Myocyte (in vitro differentiated cells): Measurements from ENCODE around the gene ZNF665. TPM values are rescaled to one million over a fixed set of nuclear protein-coding genes. Genes with fewer than 3 reads are reported as not detected.
"Not testable (repeated sequence)": the region's sequence is repeated elsewhere in the genome, so short reads cannot be mapped to it uniquely, and the experiment has no call there.

ENCODE experiments used
- DNase-seq: peaks from one replicate; pipeline ENCODE4 v3.0.0-alpha.2; 2012; ENCODE audit warnings: low read depth
- polyA plus RNA-seq: library from polyadenylated mRNA; unstranded; fragments of >200 nt; gene quantifications from one replicate; pipeline ENCODE4 v1.2.1, GENCODE V29; 2012; ENCODE audit warnings: missing spikeins
- total RNA-seq: library from RNA; depleted of rRNA; stranded (reverse); fragments of >200 nt; gene quantifications from 2 replicates; pipeline ENCODE4 v1.2.3, GENCODE V29; 2014

Gene ZNF665
- total RNA-seq = not detected in 2 replicates
- polyA plus RNA-seq = not detected

DNA sequence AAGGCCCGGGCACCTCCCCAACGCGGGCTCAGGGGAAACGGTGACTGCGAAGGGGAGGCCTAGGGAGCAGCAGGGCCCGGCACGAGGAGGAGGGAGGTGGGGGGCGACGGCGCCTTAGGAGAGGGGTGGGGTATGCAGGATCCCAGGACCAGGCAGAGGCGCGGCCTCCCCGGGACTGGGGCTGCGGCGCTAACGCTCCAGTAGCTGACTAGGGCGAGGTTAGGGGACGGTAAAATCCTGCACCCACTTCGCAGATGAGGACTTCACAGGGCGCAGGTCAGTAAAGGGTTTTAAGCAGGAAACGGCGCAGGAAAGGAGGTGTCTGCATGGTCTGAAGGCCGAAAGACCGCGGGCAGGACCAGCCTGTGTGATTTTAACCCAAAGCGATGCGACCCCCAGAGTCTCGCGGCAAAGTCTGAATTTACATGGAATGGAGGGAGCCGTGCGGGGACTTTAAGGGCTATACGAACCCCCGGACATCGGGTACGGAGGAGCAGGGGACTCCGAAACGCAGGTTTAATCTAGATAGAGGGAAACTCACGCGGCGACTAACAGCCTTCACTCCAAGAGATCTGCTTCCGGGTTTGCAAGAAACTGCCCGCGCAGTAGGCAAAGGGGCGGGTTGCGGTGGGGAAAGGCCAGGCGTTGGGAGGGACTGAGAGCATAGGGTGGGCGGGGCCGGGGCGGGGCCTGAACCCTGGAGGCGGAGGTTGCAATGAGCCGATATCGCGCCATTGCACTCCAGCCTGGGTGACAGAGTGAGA lies at the start of gene ZNF665:
TSS of gene ZNF665 (minus strand) at position 588 of the 764 bp plus-strand sequence. CDS start 10,460 bp downstream, outside the sequence.
- no peak for DNase-seq

DNA sequence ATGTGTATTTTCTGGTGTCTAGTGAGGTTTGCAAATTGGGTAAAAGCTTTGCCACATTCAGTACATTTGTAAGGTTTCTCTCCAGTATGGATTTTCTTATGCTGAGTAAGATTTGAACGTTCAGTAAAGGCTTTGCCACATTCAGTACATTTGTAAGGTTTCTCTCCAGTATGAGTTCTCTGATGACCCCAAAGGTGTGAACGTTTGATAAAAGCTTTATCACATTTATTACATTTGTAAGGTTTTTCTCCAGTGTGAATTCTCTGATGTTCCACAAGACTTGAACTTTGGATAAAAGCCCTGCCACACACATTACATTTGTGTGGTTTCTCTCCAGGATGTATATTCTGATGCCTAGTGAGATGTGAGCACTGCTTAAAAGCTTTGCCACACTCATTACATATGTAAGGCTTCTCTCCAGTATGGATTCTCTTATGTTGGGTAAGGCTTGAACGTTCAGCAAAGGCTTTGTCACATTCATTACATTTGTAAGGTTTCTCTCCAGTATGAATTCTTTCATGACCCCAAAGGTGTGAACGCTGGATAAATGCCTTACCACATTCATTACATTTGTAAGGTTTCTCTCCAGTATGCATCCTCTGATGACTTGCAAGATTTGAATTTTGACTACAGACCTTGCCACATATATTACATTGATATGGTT lies 44.1 kb upstream of the ZNF665 start:
- DNase-seq = no peak

DNA sequence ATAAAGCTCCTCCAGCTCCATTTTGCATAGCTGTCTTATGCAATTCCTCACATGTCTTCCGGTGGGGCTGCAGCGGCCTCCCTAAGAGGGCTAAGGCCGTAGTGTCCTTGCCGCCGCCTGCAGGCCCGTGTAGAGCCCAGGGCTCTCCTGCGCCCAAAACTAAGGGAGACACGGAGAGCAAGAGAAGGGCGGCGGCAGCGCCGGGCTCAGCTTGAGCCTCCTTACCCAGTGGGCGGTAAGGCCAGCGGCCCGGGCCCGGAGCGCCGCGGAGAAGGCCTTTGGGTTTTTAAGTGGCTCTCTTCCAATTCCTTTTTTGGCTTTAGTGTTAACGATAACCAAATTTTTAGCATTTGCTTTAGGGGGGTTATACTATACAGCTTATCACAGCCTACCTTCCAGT lies 31.4 kb upstream of the ZNF665 start:
- DNase-seq = no peak

- DNase-seq = not testable (repeated sequence)
These were observed 29.6 kb upstream of the ZNF665 start for GRCh38 chr19:53222716-53223115.

DNA sequence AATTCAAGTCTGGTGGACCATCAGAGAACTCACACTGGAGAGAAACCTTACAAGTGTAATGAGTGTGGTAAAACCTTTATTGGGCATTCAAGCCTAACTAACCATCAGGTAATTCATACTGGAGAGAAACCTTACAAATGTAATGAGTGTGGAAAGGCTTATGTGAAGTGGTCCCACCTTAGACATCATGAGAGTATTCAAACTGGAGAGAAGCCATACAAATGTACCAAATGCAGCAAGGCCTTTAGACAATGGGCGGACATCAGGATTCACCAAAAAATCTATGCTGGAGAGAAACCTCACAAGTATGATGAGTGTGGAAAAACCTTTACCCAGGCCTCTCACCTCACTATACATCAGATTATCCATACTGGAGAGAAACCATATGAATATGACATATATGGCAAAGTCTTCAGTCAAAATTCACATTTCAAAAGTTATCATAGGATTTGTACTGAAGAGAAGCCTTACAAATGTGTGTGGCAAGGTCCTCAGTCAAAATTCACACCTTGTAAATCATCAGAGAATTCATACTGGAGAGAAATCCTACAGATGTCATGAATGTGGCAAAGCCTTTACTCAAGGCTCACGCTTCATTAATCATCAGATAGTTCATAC lies 19.7 kb upstream of the ZNF665 start:
- no peak for DNase-seq

DNA sequence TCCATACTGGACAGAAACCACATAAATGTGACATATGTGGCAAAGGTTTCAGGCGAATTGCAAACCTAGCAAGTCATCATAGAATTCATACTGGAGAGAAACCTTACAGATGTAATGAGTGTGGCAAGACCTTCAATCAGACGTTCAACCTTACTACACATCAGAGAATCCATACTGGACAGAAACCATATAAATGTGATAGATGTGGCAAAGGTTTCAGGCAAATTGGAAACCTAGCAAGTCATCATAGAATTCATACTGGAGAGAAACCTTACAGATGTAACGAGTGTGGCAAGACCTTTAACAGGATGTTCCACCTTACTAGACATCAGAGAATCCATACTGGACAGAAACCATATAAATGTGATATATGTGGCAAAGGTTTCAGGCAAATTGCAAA lies 18.4 kb upstream of the ZNF665 start:
- not testable (repeated sequence) for DNase-seq

- peak; percentile 38 for DNase-seq
These were observed 3.7 kb upstream of the ZNF665 start for GRCh38 chr19:53196777-53197396.

DNA sequence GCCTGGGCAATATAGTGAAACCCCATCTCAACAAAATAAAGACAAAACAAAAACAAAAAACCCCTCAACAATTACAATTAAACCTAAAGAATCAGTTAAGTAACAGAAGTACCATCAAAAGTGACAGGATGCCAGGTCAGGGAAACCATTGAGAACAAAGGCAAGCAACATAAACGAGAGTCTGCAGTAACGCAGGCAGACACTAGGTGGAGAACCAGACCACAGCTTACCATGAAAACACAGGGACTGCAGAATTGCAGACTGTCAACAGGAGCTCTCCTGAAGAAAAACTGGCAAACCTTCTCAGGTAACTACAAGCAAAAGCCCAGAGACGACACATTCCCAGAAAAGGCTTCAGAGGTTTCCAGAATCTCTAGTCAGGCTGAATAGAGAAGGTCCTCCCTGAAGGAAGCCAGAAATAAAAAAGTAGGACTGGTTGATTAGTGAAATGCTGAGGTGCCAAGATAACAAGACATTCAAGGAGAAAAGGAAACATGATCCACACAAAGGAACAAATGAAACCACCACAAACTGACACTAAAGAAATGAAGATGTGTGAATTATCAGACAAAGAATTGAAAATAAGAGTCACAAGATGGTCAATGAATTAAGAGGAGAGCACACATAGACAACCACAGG lies 2.2 kb upstream of the ZNF665 start:
- DNase-seq = peak; percentile 70

GRCh38 chr19:53193535-53194222 lies 521 bp upstream of the ZNF665 start:
- no peak for DNase-seq

DNA sequence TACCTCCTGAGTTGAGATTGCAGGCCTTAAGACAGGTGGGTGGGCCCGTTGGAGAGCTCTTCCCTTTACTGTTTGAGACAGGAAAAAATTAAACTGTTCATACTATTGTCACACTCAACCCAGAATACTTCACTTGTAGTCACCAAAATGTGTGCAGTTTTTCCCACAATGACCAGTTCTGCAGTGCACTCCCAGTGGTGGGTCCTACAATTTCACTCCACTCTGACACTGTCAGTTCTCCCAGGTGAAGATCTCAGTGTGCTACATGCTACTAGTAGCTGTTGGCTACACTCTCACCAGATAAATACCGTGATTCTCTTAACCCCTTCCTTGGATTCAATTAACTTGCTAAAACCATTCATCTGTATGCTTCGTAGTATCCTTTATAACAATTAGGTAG lies 2.9 kb downstream of the ZNF665 start:
- DNase-seq = no peak

GRCh38 chr19:53189691-53190198 lies 3.4 kb downstream of the ZNF665 start:
- not testable (repeated sequence) for DNase-seq

DNA sequence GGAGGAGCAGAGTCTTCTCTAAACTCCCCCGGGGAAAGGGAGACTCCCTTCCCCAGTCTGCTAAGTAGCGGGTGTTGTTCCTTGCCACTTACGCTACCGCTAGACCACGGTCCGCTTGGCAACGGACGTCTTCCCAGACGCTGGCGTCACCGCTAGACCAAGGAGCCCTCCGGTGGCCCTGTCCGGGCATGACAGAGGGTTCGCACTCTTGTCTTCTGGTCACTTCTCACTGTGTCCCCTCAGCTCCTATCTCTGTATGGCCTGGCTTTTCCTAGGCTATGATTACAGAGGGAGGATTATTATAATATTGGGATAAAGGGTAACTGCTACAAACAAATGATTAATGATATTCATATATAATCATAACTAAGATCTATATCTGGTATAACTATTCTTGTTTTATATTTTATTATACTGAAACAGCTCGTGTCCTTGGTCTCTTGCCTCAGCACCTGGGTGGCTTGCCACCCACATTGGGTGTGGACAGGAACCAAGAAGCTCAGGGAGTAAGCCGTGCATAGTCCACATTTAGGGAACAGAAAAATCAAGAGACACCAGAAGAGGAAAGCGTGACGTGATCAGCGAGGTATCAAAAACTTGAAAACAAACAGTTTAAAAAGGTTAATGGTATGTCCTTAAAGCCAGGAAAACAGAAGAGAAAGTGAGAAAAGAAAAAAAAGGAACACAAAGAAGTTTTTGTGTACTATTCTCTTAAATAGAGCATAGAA lies 7.8 kb downstream of the ZNF665 start:
- not testable (repeated sequence) for DNase-seq

GRCh38 chr19:53183146-53183764 lies 9.9 kb downstream of the ZNF665 start:
- peak; percentile 2 for DNase-seq

DNA sequence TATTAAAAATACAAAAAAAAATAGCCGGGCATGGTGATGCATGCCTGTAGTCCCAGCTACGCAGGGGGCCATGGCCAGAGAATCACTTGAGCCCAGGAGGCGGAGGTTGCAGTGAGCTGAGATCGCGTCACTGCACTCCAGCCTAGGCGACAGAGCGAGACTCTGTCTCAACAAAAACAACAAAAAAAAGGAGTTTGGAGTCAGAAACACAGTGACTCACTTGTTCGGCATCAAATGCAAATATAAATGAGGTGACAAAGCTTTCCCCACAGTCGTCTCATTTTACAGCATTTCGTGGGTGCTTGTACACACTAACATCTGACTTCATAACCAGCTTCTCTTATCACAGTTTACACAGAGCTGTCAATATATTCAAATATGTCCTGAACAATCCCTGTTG lies 11.0 kb downstream of the ZNF665 start:
- peak; percentile 3 for DNase-seq

DNA sequence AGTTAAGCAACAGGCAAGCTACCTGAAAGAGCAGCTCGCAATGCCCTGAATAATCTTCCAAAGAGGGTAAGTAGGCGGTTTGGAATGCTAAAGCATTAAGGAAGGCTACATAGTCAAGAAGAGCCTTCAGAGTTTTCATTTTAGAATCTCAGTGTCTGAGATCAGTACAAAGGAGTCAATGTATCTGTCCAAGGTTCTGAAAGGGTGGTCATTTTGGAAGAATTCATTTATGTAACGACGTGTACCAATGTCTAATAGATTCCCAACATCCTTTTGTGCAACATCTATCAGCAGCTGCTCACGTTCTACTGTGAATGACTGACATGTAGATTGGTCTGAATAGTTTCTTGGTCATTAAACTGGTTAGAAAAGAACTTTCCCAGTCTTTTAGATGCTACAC lies 15.2 kb downstream of the ZNF665 start:
- DNase-seq = peak; percentile 3

- DNase-seq = no peak
These were observed 20.3 kb downstream of the ZNF665 start for GRCh38 chr19:53172889-53173288.

GRCh38 chr19:53165691-53166091 lies 27.5 kb downstream of the ZNF665 start:
- no peak for DNase-seq

DNA sequence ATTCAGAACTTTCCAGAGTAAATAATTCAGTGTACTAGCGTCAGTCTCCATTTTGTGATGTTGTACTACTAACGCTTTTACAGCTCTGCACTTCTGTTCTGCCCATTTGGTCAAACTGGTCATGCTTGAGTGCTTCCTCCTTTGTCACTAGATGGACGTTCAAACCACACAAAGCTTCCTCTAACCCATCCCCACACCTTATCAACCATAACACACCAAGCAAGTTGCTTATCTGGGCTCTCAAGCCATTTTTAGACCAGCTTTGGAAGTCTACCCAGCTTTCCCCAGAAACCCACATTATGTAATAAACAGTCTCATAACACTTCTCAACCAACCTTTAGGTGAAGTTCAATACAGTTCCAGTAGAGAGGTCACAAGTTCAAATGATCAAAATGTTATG lies 32.0 kb downstream of the ZNF665 start:
- DNase-seq = no peak

DNA sequence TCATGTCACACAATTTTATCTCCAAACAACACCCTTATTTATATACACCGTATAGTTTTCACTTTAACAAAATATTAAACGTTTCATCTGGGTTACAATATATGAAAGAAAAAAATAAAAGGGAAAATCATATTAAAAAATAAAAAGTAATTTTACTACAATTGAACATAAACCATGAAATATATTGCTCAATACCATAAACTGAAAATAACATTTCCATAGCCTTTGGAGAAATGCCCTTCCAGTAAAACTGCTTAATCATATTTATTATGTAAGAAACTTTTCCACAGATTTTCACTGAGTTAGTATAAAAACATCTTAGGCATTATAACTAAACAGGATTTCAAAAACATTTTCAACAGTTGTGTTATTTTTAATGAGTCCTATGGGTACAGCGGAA lies 32.8 kb downstream of the ZNF665 start:
- no peak for DNase-seq
